K562 (cell line): ENCODE data around the gene BIN1. TPM values are rescaled to one million over a fixed set of nuclear protein-coding genes. Genes with fewer than 3 reads are reported as not detected.

Experiments used
- CHAMP1 ChIP-seq: fragments of 450-650 bp; IDR thresholded peaks from 2 replicates; pipeline ENCODE4 v1.6.1; 2016; ENCODE audit warnings: mild to moderate bottlenecking
- CXXC5 ChIP-seq: fragments of 250-450 bp; sonication (Bioruptor Pico); IDR thresholded peaks from 2 replicates; pipeline ENCODE4 v1.8.0; 2022; ENCODE audit warnings: inconsistent platforms, mild to moderate bottlenecking, moderate library complexity
- ESRRA ChIP-seq: fragments of 450-650 bp; IDR thresholded peaks from 2 replicates; pipeline ENCODE4 v1.6.1; 2014; ENCODE audit warnings: low read depth, mild to moderate bottlenecking, moderate library complexity, borderline replicate concordance
- PRDM10 ChIP-seq: fragments of 450-650 bp; IDR thresholded peaks from 2 replicates; pipeline ENCODE4 v1.6.1; 2018; ENCODE audit not compliant: partially characterized antibody
- SMC3 ChIP-seq: conservative IDR thresholded peaks from 2 replicates; pipeline ENCODE4 v1.6.1; 2011; ENCODE audit warnings: low read depth, low read length, improper control_type of control experiment; ENCODE audit not compliant: insufficient read depth
- polyA plus RNA-seq, 8 experiments: library from polyadenylated mRNA; depleted of rRNA in 4 of 8; stranded (reverse) in 5 of 8; unstranded in 3 of 8; fragments of >200 nt; fragmentation: Nextera tagmentation in 2 of 8; fragmentation: Illumina TruSeq in 1 of 8; extraction: Ambion mirVana in 2 of 8; extraction: Trizol in 1 of 8; gene quantifications; 2 replicates each; pipeline versions ENCODE4 v1.2.1 to v1.2.3, GENCODE V29; 2011 to 2014; ENCODE audit warnings: inconsistent platforms in 1 of 8, missing spikeins in 1 of 8
- total RNA-seq, 7 experiments: library from RNA; depleted of rRNA in 6 of 7; stranded (reverse); fragments of >200 nt in 6 of 7; fragmentation: Illumina TruSeq in 2 of 7; extraction: Trizol in 2 of 7; gene quantifications; 2 replicates each; pipeline versions ENCODE4 v1.2.1 to v1.2.3, GENCODE V29; 2011 to 2021; ENCODE audit warnings: low replicate concordance in 1 of 7
- TF ChIP-seq, protein P1 (sequence below), 2 experiments: fragments of 450-650 bp; IDR thresholded peaks; 2 replicates each; pipeline ENCODE4 v1.6.1; 2018; ENCODE audit warnings: mild to moderate bottlenecking in 2 of 2, low read depth in 1 of 2; ENCODE audit not compliant: partially characterized antibody in 2 of 2
- TF ChIP-seq, protein P2 (sequence below): fragments of 200-800 bp; sonication (Bioruptor generic); IDR thresholded peaks from 2 replicates; pipeline ENCODE4 v1.6.1; 2017; ENCODE audit warnings: missing genetic modification characterization, missing compliant biosample characterization

Gene BIN1
- total and polyA plus RNA-seq, 9 of the 15 experiments (the other 6 are each of a cell fraction or from before 2014, with no cell fraction given): 0.04 to 2.8 (median 0.79) TPM; not detected in 1

DNA sequence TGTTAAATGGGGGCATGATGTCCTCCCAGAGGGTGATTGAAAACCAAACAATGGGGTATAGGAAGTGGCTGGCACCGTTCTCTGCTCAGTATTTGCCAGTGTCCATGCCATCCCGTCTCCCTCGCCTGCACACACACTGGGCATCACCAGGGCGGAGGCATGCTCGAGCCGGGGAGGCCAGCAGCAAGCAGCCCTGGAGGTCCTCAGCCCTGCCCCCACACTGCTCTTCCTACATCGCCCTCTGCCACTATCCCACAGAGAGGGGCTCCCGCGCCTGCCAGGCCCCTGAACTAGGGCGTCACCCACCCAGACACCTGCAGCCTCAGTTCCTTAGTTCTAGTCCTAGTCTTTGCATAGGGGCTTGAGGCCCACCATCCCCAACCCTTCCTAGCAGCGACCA, 50.9 kb downstream of the BIN1 start (continued):
- TF ChIP-seq, protein P1, sequence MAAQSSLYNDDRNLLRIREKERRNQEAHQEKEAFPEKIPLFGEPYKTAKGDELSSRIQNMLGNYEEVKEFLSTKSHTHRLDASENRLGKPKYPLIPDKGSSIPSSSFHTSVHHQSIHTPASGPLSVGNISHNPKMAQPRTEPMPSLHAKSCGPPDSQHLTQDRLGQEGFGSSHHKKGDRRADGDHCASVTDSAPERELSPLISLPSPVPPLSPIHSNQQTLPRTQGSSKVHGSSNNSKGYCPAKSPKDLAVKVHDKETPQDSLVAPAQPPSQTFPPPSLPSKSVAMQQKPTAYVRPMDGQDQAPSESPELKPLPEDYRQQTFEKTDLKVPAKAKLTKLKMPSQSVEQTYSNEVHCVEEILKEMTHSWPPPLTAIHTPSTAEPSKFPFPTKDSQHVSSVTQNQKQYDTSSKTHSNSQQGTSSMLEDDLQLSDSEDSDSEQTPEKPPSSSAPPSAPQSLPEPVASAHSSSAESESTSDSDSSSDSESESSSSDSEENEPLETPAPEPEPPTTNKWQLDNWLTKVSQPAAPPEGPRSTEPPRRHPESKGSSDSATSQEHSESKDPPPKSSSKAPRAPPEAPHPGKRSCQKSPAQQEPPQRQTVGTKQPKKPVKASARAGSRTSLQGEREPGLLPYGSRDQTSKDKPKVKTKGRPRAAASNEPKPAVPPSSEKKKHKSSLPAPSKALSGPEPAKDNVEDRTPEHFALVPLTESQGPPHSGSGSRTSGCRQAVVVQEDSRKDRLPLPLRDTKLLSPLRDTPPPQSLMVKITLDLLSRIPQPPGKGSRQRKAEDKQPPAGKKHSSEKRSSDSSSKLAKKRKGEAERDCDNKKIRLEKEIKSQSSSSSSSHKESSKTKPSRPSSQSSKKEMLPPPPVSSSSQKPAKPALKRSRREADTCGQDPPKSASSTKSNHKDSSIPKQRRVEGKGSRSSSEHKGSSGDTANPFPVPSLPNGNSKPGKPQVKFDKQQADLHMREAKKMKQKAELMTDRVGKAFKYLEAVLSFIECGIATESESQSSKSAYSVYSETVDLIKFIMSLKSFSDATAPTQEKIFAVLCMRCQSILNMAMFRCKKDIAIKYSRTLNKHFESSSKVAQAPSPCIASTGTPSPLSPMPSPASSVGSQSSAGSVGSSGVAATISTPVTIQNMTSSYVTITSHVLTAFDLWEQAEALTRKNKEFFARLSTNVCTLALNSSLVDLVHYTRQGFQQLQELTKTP (IDR thresholded peaks at IDR 0.05; ENCODE audit: low read depth in 1 of 2, partially characterized antibody in 2 of 2): no peak
- TF ChIP-seq SMC3 (no peak), PRDM10 (no peak), CXXC5 (CRISPR knock-in tag) (no peak), CHAMP1 (no peak), ESRRA (no peak)
- TF ChIP-seq, protein P2, sequence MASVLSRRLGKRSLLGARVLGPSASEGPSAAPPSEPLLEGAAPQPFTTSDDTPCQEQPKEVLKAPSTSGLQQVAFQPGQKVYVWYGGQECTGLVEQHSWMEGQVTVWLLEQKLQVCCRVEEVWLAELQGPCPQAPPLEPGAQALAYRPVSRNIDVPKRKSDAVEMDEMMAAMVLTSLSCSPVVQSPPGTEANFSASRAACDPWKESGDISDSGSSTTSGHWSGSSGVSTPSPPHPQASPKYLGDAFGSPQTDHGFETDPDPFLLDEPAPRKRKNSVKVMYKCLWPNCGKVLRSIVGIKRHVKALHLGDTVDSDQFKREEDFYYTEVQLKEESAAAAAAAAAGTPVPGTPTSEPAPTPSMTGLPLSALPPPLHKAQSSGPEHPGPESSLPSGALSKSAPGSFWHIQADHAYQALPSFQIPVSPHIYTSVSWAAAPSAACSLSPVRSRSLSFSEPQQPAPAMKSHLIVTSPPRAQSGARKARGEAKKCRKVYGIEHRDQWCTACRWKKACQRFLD (CRISPR knock-in tag): no peak
